ENCODE results near the gene CDK3. TPM values are rescaled to one million over a fixed set of nuclear protein-coding genes. Genes with fewer than 3 reads are reported as not detected.

CDK3 gene
- total and polyA plus RNA-seq, 4 donors, result 1.5 to 6.3 (median 2.6) TPM

DNA sequence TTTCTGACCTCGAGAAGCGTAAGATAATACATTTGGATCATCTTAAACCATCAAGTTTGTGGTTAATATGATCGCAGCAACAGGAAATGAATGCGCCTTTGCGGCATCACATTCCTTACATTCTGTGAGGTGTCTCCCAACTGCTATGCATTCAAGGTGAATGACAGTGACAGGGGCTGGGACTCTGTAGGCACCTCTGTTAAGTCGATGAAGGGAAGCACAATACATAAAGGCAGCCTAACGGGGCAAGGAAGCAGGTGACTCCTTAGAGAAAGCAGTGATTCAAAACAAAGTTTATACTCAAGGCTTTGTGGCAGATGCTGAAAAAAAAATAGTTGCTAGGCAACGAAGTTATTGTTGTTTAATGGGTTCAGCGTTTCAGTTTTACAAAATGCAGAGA is 48.1 kb downstream of the CDK3 start:
- TF ChIP-seq EGR1 (IDR thresholded peaks at IDR 0.05; ENCODE audit: low read depth in 2 of 2) (no peak), JUND (IDR thresholded peaks at IDR 0.05) (no peak), NR2F2 (IDR thresholded peaks at IDR 0.05) (no peak), TAF1 (conservative IDR thresholded peaks at IDR 0.05) (no peak), FOXA2 (IDR thresholded peaks at IDR 0.05) (no peak), SP1 (IDR thresholded peaks at IDR 0.05) (no peak), ZBTB33 (IDR thresholded peaks at IDR 0.05) (no peak), HNF4G (IDR thresholded peaks at IDR 0.05) (no peak), FOXA1 (IDR thresholded peaks at IDR 0.05) (no peak), GABPA (IDR thresholded peaks at IDR 0.05 in 1 of 2, conservative IDR thresholded peaks at IDR 0.05 in 1 of 2) (no peak), RAD21 (IDR thresholded peaks at IDR 0.05) (no peak), RXRA (IDR thresholded peaks at IDR 0.05) (no peak), HNF4A (conservative IDR thresholded peaks at IDR 0.05) (no peak)
- TF ChIP-seq, protein P1, sequence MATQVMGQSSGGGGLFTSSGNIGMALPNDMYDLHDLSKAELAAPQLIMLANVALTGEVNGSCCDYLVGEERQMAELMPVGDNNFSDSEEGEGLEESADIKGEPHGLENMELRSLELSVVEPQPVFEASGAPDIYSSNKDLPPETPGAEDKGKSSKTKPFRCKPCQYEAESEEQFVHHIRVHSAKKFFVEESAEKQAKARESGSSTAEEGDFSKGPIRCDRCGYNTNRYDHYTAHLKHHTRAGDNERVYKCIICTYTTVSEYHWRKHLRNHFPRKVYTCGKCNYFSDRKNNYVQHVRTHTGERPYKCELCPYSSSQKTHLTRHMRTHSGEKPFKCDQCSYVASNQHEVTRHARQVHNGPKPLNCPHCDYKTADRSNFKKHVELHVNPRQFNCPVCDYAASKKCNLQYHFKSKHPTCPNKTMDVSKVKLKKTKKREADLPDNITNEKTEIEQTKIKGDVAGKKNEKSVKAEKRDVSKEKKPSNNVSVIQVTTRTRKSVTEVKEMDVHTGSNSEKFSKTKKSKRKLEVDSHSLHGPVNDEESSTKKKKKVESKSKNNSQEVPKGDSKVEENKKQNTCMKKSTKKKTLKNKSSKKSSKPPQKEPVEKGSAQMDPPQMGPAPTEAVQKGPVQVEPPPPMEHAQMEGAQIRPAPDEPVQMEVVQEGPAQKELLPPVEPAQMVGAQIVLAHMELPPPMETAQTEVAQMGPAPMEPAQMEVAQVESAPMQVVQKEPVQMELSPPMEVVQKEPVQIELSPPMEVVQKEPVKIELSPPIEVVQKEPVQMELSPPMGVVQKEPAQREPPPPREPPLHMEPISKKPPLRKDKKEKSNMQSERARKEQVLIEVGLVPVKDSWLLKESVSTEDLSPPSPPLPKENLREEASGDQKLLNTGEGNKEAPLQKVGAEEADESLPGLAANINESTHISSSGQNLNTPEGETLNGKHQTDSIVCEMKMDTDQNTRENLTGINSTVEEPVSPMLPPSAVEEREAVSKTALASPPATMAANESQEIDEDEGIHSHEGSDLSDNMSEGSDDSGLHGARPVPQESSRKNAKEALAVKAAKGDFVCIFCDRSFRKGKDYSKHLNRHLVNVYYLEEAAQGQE (IDR thresholded peaks at IDR 0.05), result no peak
- TF ChIP-seq, protein P2, sequence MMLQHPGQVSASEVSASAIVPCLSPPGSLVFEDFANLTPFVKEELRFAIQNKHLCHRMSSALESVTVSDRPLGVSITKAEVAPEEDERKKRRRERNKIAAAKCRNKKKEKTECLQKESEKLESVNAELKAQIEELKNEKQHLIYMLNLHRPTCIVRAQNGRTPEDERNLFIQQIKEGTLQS (IDR thresholded peaks at IDR 0.05), result no peak
- TF ChIP-seq, protein P3, sequence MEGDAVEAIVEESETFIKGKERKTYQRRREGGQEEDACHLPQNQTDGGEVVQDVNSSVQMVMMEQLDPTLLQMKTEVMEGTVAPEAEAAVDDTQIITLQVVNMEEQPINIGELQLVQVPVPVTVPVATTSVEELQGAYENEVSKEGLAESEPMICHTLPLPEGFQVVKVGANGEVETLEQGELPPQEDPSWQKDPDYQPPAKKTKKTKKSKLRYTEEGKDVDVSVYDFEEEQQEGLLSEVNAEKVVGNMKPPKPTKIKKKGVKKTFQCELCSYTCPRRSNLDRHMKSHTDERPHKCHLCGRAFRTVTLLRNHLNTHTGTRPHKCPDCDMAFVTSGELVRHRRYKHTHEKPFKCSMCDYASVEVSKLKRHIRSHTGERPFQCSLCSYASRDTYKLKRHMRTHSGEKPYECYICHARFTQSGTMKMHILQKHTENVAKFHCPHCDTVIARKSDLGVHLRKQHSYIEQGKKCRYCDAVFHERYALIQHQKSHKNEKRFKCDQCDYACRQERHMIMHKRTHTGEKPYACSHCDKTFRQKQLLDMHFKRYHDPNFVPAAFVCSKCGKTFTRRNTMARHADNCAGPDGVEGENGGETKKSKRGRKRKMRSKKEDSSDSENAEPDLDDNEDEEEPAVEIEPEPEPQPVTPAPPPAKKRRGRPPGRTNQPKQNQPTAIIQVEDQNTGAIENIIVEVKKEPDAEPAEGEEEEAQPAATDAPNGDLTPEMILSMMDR (IDR thresholded peaks at IDR 0.05; ENCODE audit: low read depth, low read length, missing input control), result no peak
- Histone ChIP-seq H3K9me3 (ENCODE audit: control insufficient read depth in 4 of 4, low read length in 3 of 4) (no peaks in the 10 kb centered on the region), H3K4me1 (ENCODE audit: control insufficient read depth in 4 of 4, insufficient read depth in 4 of 4, low read length in 3 of 4) (no peaks in the 10 kb centered on the region), H3K27me3 (ENCODE audit: control insufficient read depth in 4 of 4, insufficient read depth in 4 of 4, low read length in 3 of 4) (no peaks in the 10 kb centered on the region), H3K4me3 (ENCODE audit: low read depth in 1 of 3, low read length in 3 of 3) (no peak overlapping the region), H3K36me3 (ENCODE audit: control insufficient read depth in 4 of 4, insufficient read depth in 3 of 4, low read depth in 1 of 4, low read length in 3 of 4) (peaks cover 26 to 82% (median 65%) of the 10 kb centered on the region in 4 donors), H3K27ac (ENCODE audit: low read depth in 1 of 2, low read length in 2 of 2) (no peak overlapping the region), H3K9ac (ENCODE audit: low read depth in 1 of 2, low read length in 2 of 2) (no peak overlapping the region)
- WGBS, result 89% methylated on average over 9 of the region's 9 CpGs
- no peak for DNase-seq (ENCODE audit: low spot score)

- H3K27me3 ChIP-seq (ENCODE audit: control insufficient read depth in 4 of 4, insufficient read depth in 4 of 4, low read length in 3 of 4), result no peaks in the 10 kb centered on the region
- H3K27ac ChIP-seq (ENCODE audit: low read depth in 1 of 2, low read length in 2 of 2), result no peak overlapping the region
- no peak overlapping the region for H3K9ac ChIP-seq (ENCODE audit: low read depth in 1 of 2, low read length in 2 of 2)
- H3K4me1 ChIP-seq (ENCODE audit: control insufficient read depth in 4 of 4, insufficient read depth in 4 of 4, low read length in 3 of 4), result no peaks in the 10 kb centered on the region
- H3K4me3 ChIP-seq (ENCODE audit: low read depth in 1 of 3, low read length in 3 of 3), result no peak overlapping the region
- H3K36me3 ChIP-seq (ENCODE audit: control insufficient read depth in 4 of 4, insufficient read depth in 3 of 4, low read depth in 1 of 4, low read length in 3 of 4), result peaks cover 21 to 82% (median 64%) of the 10 kb centered on the region in 4 donors
- DNase-seq (ENCODE audit: low spot score), result no peak
- H3K9me3 ChIP-seq (ENCODE audit: control insufficient read depth in 4 of 4, low read length in 3 of 4), result no peaks in the 10 kb centered on the region
- WGBS, result 95% methylated on average over 3 of the region's 3 CpGs
- TF ChIP-seq HNF4G (IDR thresholded peaks at IDR 0.05) (no peak), JUND (IDR thresholded peaks at IDR 0.05) (no peak), RAD21 (IDR thresholded peaks at IDR 0.05) (no peak), ZBTB33 (IDR thresholded peaks at IDR 0.05) (no peak), YY1 (IDR thresholded peaks at IDR 0.05) (no peak), EGR1 (IDR thresholded peaks at IDR 0.05; ENCODE audit: low read depth in 2 of 2) (no peak), FOXA2 (IDR thresholded peaks at IDR 0.05) (no peak), HNF4A (conservative IDR thresholded peaks at IDR 0.05) (no peak), FOXA1 (IDR thresholded peaks at IDR 0.05) (no peak), GABPA (IDR thresholded peaks at IDR 0.05 in 1 of 2, conservative IDR thresholded peaks at IDR 0.05 in 1 of 2) (no peak), SP1 (IDR thresholded peaks at IDR 0.05) (no peak), NR2F2 (IDR thresholded peaks at IDR 0.05) (no peak)
- TF ChIP-seq, protein P2 (IDR thresholded peaks at IDR 0.05), result no peak
- TF ChIP-seq, protein P1 (IDR thresholded peaks at IDR 0.05), result no peak
These were observed 48.6 kb downstream of the CDK3 start for GRCh38 chr17:76049239-76049638.
